Colonic mucosa (tissue), 4 donors: Measurements from ENCODE around the gene HDAC4. TPM values are rescaled to one million over a fixed set of nuclear protein-coding genes. Genes with fewer than 3 reads are reported as not detected.

Experiments
- DNase-seq: peaks from one replicate; pipeline ENCODE4 v3.0.0-alpha.2; 2020
- H3K27ac ChIP-seq: fragments of 200-600 bp; one replicate; pipeline ENCODE4 v1.8.0; 2021
- H3K27me3 ChIP-seq: fragments of 200-600 bp; one replicate; pipeline ENCODE4 v1.8.0; 2021
- H3K36me3 ChIP-seq: fragments of 200-600 bp; one replicate; pipeline ENCODE4 v1.8.0; 2021
- H3K4me1 ChIP-seq: fragments of 200-600 bp; one replicate; pipeline ENCODE4 v1.8.0; 2021; ENCODE audit warnings: mild to moderate bottlenecking
- H3K4me3 ChIP-seq: fragments of 200-600 bp; one replicate; pipeline ENCODE4 v1.8.0; 2021
- H3K9ac ChIP-seq, 2 donors: one replicate each; pipeline ENCODE4 v1.7.0; 2013; ENCODE audit warnings: control low read depth in 2 of 2, low read depth in 2 of 2, low read length in 2 of 2
- H3K9me3 ChIP-seq: fragments of 200-600 bp; one replicate; pipeline ENCODE4 v1.8.0; 2021
- intact Hi-C: fragments of 100-400 bp; cut with DNase I; formaldehyde crosslinking; loops from one replicate; pipeline ENCODE4 v1.14.1; 2022
- total RNA-seq, 2 donors: library from RNA; stranded (reverse); fragmentation: NEBNext Ultra II Directional in 1 of 2; extraction: Animal tissue kit (Norgen Biotek cat#: 25700) in 1 of 2; gene quantifications; one replicate each; pipeline ENCODE4 v1.2.1, GENCODE V29; 2021
- TF ChIP-seq, protein P1 (sequence below): fragments of 200-600 bp; IDR thresholded peaks from one replicate; pipeline ENCODE4 v1.8.0; 2022; ENCODE audit warnings: antibody characterized with exemption, mild to moderate bottlenecking
- donor health status: healthy.
- donor health status: DM: no; HTN: no; CAD: no.
- donor health status: DM: no; HTN: no; CAD: no.

The HDAC4 gene
- total RNA-seq, 2 donors from 2014 or later = 35.3 to 46.8 TPM

DNA sequence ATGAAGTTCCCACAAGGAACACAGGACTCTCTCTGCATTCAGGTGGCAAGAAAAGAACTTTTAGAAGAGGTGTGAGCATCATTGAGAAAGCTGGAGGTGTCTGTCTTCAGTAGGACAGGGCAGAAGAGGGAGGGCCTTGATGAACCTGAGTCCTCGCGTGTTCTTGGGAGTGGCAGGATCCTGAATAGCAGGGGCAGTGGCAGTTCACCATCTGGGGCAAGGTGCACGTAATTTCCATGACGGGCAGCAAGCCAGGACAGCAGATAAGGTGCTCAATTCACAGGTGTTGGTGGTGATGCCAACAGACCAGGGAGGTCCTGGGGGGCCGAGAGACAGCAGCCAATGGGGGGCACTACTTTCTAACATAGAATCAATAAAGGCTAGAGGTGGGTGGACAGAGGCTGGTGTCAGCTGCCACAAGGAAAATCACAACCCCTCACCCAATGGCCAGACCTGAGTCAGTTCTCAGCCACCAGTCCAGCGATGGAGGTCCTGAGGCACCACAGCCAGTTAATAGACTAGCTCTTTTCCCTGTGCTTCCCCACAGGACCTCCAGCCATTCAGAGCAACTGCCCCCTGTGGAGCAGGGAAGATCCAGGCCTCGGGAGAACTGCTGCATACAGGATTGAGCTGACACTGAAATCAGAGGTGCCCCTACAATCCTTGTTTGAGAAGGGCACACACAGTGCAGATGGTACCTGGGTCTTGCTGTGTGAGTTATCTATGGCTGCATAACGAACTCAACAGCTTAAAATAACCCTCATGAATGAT is 10.9 kb upstream of the HDAC4 start:
- H3K4me1 ChIP-seq = no peaks in the 10 kb centered on the region
- H3K27ac ChIP-seq = no peak overlapping the region
- H3K36me3 ChIP-seq = no peaks in the 10 kb centered on the region
- intact Hi-C loops = no loop called here
- H3K4me3 ChIP-seq = no peak overlapping the region
- no peak for DNase-seq
- TF ChIP-seq, protein P1, sequence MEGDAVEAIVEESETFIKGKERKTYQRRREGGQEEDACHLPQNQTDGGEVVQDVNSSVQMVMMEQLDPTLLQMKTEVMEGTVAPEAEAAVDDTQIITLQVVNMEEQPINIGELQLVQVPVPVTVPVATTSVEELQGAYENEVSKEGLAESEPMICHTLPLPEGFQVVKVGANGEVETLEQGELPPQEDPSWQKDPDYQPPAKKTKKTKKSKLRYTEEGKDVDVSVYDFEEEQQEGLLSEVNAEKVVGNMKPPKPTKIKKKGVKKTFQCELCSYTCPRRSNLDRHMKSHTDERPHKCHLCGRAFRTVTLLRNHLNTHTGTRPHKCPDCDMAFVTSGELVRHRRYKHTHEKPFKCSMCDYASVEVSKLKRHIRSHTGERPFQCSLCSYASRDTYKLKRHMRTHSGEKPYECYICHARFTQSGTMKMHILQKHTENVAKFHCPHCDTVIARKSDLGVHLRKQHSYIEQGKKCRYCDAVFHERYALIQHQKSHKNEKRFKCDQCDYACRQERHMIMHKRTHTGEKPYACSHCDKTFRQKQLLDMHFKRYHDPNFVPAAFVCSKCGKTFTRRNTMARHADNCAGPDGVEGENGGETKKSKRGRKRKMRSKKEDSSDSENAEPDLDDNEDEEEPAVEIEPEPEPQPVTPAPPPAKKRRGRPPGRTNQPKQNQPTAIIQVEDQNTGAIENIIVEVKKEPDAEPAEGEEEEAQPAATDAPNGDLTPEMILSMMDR = no peak
- H3K9me3 ChIP-seq = no peaks in the 10 kb centered on the region
- H3K27me3 ChIP-seq = no peaks in the 10 kb centered on the region
- H3K9ac ChIP-seq = no peak overlapping the region

DNA sequence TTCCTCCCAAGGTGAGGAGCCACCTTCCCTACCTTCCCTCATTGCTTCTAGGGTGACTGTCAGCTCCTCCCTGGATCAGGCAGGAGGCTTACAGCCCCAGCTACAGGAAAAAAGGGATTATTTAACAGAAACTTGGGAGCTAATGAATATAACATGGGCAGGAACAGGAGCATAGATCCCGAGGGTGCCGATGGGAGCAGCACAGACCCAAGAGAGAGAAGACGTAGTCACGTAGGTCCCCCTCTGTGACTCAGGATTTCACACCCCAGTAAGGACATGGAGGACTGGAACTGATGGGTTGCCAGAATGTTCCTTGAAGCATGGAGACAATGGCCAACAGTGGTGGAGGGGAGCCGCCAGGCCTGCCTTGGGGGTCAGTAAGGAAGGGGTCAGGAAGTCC is 10.3 kb upstream of the HDAC4 start:
- TF ChIP-seq, protein P1 = no peak
- Histone ChIP-seq H3K27me3 (no peaks in the 10 kb centered on the region), H3K4me3 (no peak overlapping the region), H3K9ac (no peak overlapping the region), H3K9me3 (no peaks in the 10 kb centered on the region), H3K4me1 (no peaks in the 10 kb centered on the region), H3K27ac (no peak overlapping the region), H3K36me3 (no peaks in the 10 kb centered on the region)
- intact Hi-C loops = no loop called here
- DNase-seq = no peak

DNA sequence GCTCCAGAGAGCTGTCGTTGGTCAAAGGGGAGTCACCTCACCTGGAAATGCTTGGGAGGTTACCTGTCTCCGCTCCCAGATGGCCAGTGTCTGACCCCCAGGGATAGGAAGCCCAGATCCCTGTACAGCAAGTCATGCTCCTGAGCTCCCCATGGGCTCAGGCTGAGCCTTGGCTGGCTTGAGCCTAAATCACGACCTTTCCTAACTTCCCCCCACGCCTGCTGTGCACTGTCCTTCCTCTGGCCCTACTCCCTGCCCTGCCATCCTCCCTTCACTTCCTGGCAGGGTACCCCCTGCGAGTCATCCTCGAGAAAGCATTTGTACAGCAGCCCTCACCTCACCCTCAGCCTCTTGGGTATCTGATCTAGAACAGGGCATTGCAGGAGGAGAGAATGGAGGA is 9.2 kb upstream of the HDAC4 start:
- no peak for DNase-seq
- Histone ChIP-seq H3K9me3 (no peaks in the 10 kb centered on the region), H3K27ac (no peak overlapping the region), H3K27me3 (no peaks in the 10 kb centered on the region), H3K4me3 (no peak overlapping the region), H3K9ac (no peak overlapping the region), H3K4me1 (no peaks in the 10 kb centered on the region), H3K36me3 (no peaks in the 10 kb centered on the region)
- TF ChIP-seq, protein P1 = no peak
- intact Hi-C loops = no loop called here

DNA sequence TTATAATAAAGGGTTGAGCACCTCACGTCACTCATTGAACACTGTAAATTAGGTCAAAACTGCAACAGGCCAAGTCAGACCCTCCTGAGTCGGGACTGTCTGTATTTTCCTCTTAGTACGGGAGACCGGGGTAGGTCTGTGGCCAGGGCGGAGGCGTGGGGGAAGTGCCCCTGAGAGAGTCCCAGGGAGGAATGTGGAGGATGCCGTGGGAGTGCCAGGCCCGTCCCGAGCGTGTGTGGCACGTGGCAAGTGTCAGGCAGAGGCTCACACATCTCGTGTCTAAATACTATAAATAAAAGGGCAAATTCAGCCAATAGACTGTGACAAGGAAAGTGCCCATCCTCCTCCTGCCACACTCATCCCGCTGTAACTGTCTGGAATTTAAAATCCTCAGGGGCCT is 6.3 kb upstream of the HDAC4 start:
- Histone ChIP-seq H3K4me1 (no peaks in the 10 kb centered on the region), H3K27ac (no peak overlapping the region), H3K4me3 (no peak overlapping the region), H3K27me3 (no peaks in the 10 kb centered on the region), H3K9ac (no peak overlapping the region), H3K9me3 (no peaks in the 10 kb centered on the region), H3K36me3 (no peaks in the 10 kb centered on the region)
- intact Hi-C loops = no loop called here
- TF ChIP-seq, protein P1 = no peak
- DNase-seq = no peak

DNA sequence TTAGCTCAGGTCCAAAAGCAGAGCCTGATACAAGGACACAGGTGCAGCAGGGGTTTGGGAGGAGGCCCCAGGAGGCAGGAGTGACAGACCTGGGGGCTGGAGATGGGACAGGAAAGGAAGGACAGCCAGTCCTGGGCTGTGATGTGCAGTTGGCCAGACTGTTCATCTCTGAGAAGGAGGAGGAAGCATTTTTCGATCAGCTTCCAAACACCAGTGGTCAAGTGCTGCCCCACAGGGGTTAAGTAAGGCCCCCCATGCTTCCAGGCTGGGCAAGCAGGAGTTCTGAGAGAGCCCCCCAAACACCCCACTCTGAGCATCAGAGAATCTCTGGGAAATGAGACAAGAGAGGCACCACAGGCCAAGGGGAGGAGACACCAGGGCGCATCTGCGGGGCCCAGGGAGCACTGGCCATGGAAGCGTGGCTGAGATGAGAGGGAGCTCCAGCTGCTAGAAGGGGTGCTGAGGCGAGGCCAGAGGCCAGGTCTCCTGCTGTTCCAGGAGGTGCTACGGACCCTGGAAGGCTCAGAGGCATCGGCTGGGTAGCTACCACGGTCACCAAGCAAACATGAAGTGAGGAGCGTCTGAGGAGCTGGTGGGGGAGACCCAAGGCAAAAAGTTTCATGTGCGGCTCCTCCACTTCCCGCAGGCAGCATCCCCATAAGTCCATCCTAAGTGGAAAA is 5.6 kb upstream of the HDAC4 start:
- no peak overlapping the region for H3K9ac ChIP-seq
- intact Hi-C loops = no loop called here
- DNase-seq = no peak
- no peak overlapping the region for H3K27ac ChIP-seq
- H3K9me3 ChIP-seq = no peaks in the 10 kb centered on the region
- no peaks in the 10 kb centered on the region for H3K4me1 ChIP-seq
- no peaks in the 10 kb centered on the region for H3K36me3 ChIP-seq
- H3K4me3 ChIP-seq = no peak overlapping the region
- H3K27me3 ChIP-seq = no peaks in the 10 kb centered on the region
- TF ChIP-seq, protein P1 = no peak
